A549 (cell line): Measurements from ENCODE around the gene DCTD. TPM values are rescaled to one million over a fixed set of nuclear protein-coding genes. Genes with fewer than 3 reads are reported as not detected.

Source experiments
- ATAC-seq, 2 experiments: fragments of 200-7000 bp in 1 of 2; fragments of >200 bp in 1 of 2; cut with Nextera tagmentation in 1 of 2; cut with Tn5 transposase in 1 of 2; 3 replicates each; pipeline versions ENCODE4 v1.8.0 to v1.9.1; 2018 to 2020; ENCODE audit warnings: mild to moderate bottlenecking in 1 of 2, moderate library complexity in 1 of 2
- CTCF ChIA-PET: fragments of 300-600 bp; sonication (Branson Sonifier 250); formaldehyde crosslinking; extraction: SDS; loops from one replicate; lab custom pipeline; 2021; ENCODE audit warnings: antibody characterized with exemption, inconsistent platforms; lab: Yijun Ruan, JAX
- POLR2A ChIA-PET: fragments of 350-600 bp; formaldehyde crosslinking; extraction: SDS; loops from one replicate; lab custom pipeline; 2021; ENCODE audit warnings: antibody characterized with exemption, inconsistent platforms; lab: Yijun Ruan, JAX
- DNase-seq, 2 experiments: peaks; one replicate each; pipeline versions ENCODE4 v3.0.0 to v3.0.0-alpha.2; 2011 to 2016; ENCODE audit warnings: low read depth in 1 of 2, low spot score in 1 of 2
- FAIRE-seq: peaks from 2 replicates; lab custom pipeline; 2011; peaks lifted over from hg19 to GRCh38; lab: Jason Lieb, UNC
- H3K27ac ChIP-seq, 2 experiments: fragments of >200 bp; sonication (Bioruptor Twin); formaldehyde crosslinking; 3 replicates each; pipeline ENCODE4 v1.5.1; 2016 to 2017
- H3K4me1 ChIP-seq: fragments of >200 bp; sonication (Bioruptor Twin); formaldehyde crosslinking; 3 replicates; pipeline ENCODE4 v1.6.1; 2016
- H3K4me2 ChIP-seq: fragments of >200 bp; sonication (Bioruptor Twin); formaldehyde crosslinking; 3 replicates; pipeline ENCODE4 v1.6.1; 2016
- H3K4me3 ChIP-seq: fragments of >200 bp; sonication (Bioruptor Twin); formaldehyde crosslinking; 3 replicates; pipeline ENCODE4 v1.5.1; 2016
- H3K9me3 ChIP-seq: fragments of >200 bp; sonication (Bioruptor Twin); formaldehyde crosslinking; 3 replicates; pipeline ENCODE4 v1.6.1; 2016
- CBX2 ChIP-seq: fragments of 200-600 bp; sonication (generic); IDR thresholded peaks from 2 replicates; pipeline ENCODE4 v1.6.1; 2016; ENCODE audit warnings: low read depth, mild to moderate bottlenecking, borderline replicate concordance
- CHD2 ChIP-seq: fragments of 150-350 bp; IDR thresholded peaks from 2 replicates; pipeline ENCODE4 v1.6.1; 2014; ENCODE audit warnings: low read length; ENCODE audit not compliant: partially characterized antibody
- EHF ChIP-seq: fragments of 250-450 bp; sonication (Bioruptor Pico); IDR thresholded peaks from 2 replicates; pipeline ENCODE4 v1.5.0; 2020; ENCODE audit warnings: mild to moderate bottlenecking
- EHMT2 ChIP-seq: fragments of 200-600 bp; sonication (generic); IDR thresholded peaks from 2 replicates; pipeline ENCODE4 v1.6.1; 2016; ENCODE audit warnings: antibody characterized with exemption, low read depth, mild to moderate bottlenecking, moderate library complexity
- EP300 ChIP-seq, 2 experiments: fragments of >200 bp; sonication (Bioruptor Twin); formaldehyde crosslinking; IDR thresholded peaks; 2 replicates in 1 of 2; 3 replicates in 1 of 2; pipeline ENCODE4 v1.6.1; 2016 to 2017
- ESRRA ChIP-seq: fragments of 150-350 bp; IDR thresholded peaks from 2 replicates; pipeline ENCODE4 v1.6.1; 2014; ENCODE audit warnings: mild to moderate bottlenecking, low read length, borderline replicate concordance
- FOSB ChIP-seq: fragments of 250-450 bp; sonication (Bioruptor Pico); IDR thresholded peaks from 2 replicates; pipeline ENCODE4 v1.5.0; 2020; ENCODE audit warnings: mild to moderate bottlenecking, moderate library complexity
- GATA3 ChIP-seq: IDR thresholded peaks from 2 replicates; pipeline ENCODE4 v1.6.1; 2012; ENCODE audit warnings: borderline replicate concordance
- HDAC2 ChIP-seq: fragments of 200-600 bp; sonication (generic); IDR thresholded peaks from 2 replicates; pipeline ENCODE4 v1.6.1; 2016
- HOXA7 ChIP-seq: fragments of 250-450 bp; sonication (Bioruptor Pico); IDR thresholded peaks from 2 replicates; pipeline ENCODE4 v1.5.0; 2020; ENCODE audit warnings: mild to moderate bottlenecking, moderate library complexity
- HOXB5 ChIP-seq: fragments of 250-450 bp; sonication (Bioruptor Pico); IDR thresholded peaks from 2 replicates; pipeline ENCODE4 v1.5.0; 2020; ENCODE audit warnings: mild to moderate bottlenecking, moderate library complexity
- KDM5A ChIP-seq: fragments of 200-600 bp; sonication (generic); IDR thresholded peaks from 2 replicates; pipeline ENCODE4 v1.6.1; 2016; ENCODE audit warnings: antibody characterized with exemption, mild to moderate bottlenecking
- MAZ ChIP-seq: fragments of 150-350 bp; IDR thresholded peaks from 2 replicates; pipeline ENCODE4 v1.6.1; 2014; ENCODE audit warnings: antibody characterized with exemption, low read depth, low read length, borderline replicate concordance
- NFE2L2 ChIP-seq: fragments of 150-350 bp; conservative IDR thresholded peaks from 2 replicates; pipeline ENCODE4 v1.6.1; 2014; ENCODE audit warnings: low read length
- POLR2A ChIP-seq: IDR thresholded peaks from 2 replicates; pipeline ENCODE4 v1.6.1; 2012; ENCODE audit warnings: mild to moderate bottlenecking, low read length
- RAD21 ChIP-seq, 2 experiments: fragments of >200 bp in 1 of 2; sonication (Bioruptor Twin) in 1 of 2; formaldehyde crosslinking in 1 of 2; IDR thresholded peaks in 1 of 2; conservative IDR thresholded peaks in 1 of 2; 2 replicates in 1 of 2; 3 replicates in 1 of 2; pipeline ENCODE4 v1.6.1; 2012 to 2018; ENCODE audit warnings: inconsistent platforms in 1 of 2
- RARB ChIP-seq: fragments of 250-450 bp; sonication (Bioruptor Pico); IDR thresholded peaks from 2 replicates; pipeline ENCODE4 v1.8.0; 2021; ENCODE audit warnings: mild to moderate bottlenecking, moderate library complexity
- RFX5 ChIP-seq: fragments of 450-650 bp; IDR thresholded peaks from 2 replicates; pipeline ENCODE4 v1.7.1; 2014; ENCODE audit warnings: antibody characterized with exemption, mild to moderate bottlenecking, moderate library complexity
- SMC3 ChIP-seq: fragments of >200 bp; sonication (Bioruptor Twin); formaldehyde crosslinking; IDR thresholded peaks from 3 replicates; pipeline ENCODE4 v1.6.1; 2018; ENCODE audit warnings: inconsistent platforms
- SREBF2 ChIP-seq: fragments of 450-650 bp; IDR thresholded peaks from 2 replicates; pipeline ENCODE4 v1.6.1; 2014; ENCODE audit warnings: mild to moderate bottlenecking, moderate library complexity
- TP53 ChIP-seq: fragments of 250-450 bp; sonication (Bioruptor Pico); IDR thresholded peaks from 2 replicates; pipeline ENCODE4 v1.5.0; 2021; ENCODE audit warnings: mild to moderate bottlenecking, moderate library complexity
- ZC3H11A ChIP-seq: fragments of 450-650 bp; IDR thresholded peaks from 2 replicates; pipeline ENCODE4 v1.6.1; 2014; ENCODE audit warnings: antibody characterized with exemption, mild to moderate bottlenecking
- ZFP36 ChIP-seq: fragments of 450-650 bp; IDR thresholded peaks from 2 replicates; pipeline ENCODE4 v1.6.1; 2014; ENCODE audit warnings: borderline replicate concordance; ENCODE audit not compliant: partially characterized antibody
- WGBS: methylation state at CpG from one replicate; pipeline ENCODE4 v1.1.6; 2017; ENCODE audit errors: missing lambda C conversion rate; 5-methylcytosine and 5-hydroxymethylcytosine counted together
- polyA plus RNA-seq, 4 experiments: library from polyadenylated mRNA; depleted of rRNA in 3 of 4; stranded (reverse); fragments of >200 nt; fragmentation: RNase III in 1 of 4; extraction: RNeasy Plus Mini Kit Qiagen cat#74134 plus additional on column Dnase treatment in 1 of 4; gene quantifications; 2 replicates in 3 of 4; 3 replicates in 1 of 4; pipeline ENCODE4 v1.2.3, GENCODE V29; 2011 to 2017
- TF ChIP-seq, protein P1 (sequence below): fragments of >200 bp; sonication (Bioruptor Twin); formaldehyde crosslinking; IDR thresholded peaks from 3 replicates; pipeline ENCODE4 v1.5.1; 2016
- TF ChIP-seq, protein P2 (sequence below): IDR thresholded peaks from 2 replicates; pipeline ENCODE4 v1.6.1; 2012; ENCODE audit warnings: low read depth, borderline replicate concordance
- TF ChIP-seq, protein P3 (sequence below): fragments of 150-350 bp; IDR thresholded peaks from 2 replicates; pipeline ENCODE4 v1.6.1; 2014; ENCODE audit warnings: low read depth, mild to moderate bottlenecking, low read length
- TF ChIP-seq, protein P4 (sequence below): IDR thresholded peaks from 2 replicates; pipeline ENCODE4 v1.6.1; 2012

DCTD gene
- polyA plus RNA-seq, 2 of the 4 experiments (the other 2 are of a cell fraction): 74.4 to 112 TPM

DNA sequence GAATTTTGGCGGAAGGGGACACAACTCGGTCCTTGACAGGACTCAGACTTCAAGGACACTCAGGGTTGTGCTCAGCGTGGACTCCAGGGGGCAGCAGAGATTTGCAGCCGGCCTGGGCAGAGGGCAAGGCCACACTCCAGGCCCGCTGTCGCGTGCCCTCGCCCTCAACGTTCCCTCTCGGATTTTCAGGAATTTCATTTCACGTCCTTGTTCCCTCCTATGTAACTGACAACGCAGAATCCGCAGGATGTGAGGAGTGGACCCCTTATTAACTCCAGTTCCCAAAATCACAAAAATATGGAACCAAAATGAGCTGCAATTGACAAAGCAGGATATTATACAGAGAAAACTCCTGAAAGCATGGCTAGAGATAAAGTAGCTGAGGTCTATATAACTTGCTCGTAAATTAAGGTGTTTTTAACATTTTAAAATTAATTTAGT is 21.0 kb upstream of the DCTD start:
- H3K9me3 ChIP-seq: no peaks in the 10 kb centered on the region
- ChIA-PET CTCF (interaction anchor here (0.7 to 7.8 kb wide), 39 partner anchors 8 to 470 kb away, joined by 3 to 86 read pairs (median 4); no protein-coding TSS in a partner anchor), POLR2A (interaction anchor here (1.5 kb wide), 1 partner anchor 161 kb away, joined by 3 read pairs; the partner anchor contains the start of gene WWC2)
- peak overlapping the region; percentile 63 for H3K4me2 ChIP-seq
- no peak overlapping the region for H3K4me3 ChIP-seq
- 6% methylated on average over 14 of the region's 14 CpGs for WGBS
- peak overlapping the region in 1 of 2 experiments; percentile 39; a peak in 2 of 6 replicates for H3K27ac ChIP-seq
- H3K4me1 ChIP-seq: no peaks in the 10 kb centered on the region
- no peak for FAIRE-seq
- TF ChIP-seq ZFP36 (no peak), POLR2A (no peak), EP300 (IDR thresholded peaks at IDR 0.05) (no peak), RAD21 (conservative IDR thresholded peaks at IDR 0.05 in 1 of 2, IDR thresholded peaks at IDR 0.05 in 1 of 2) (peak; percentile 90 to 91), SMC3 (peak; percentile 92)
- TF ChIP-seq, protein P1, sequence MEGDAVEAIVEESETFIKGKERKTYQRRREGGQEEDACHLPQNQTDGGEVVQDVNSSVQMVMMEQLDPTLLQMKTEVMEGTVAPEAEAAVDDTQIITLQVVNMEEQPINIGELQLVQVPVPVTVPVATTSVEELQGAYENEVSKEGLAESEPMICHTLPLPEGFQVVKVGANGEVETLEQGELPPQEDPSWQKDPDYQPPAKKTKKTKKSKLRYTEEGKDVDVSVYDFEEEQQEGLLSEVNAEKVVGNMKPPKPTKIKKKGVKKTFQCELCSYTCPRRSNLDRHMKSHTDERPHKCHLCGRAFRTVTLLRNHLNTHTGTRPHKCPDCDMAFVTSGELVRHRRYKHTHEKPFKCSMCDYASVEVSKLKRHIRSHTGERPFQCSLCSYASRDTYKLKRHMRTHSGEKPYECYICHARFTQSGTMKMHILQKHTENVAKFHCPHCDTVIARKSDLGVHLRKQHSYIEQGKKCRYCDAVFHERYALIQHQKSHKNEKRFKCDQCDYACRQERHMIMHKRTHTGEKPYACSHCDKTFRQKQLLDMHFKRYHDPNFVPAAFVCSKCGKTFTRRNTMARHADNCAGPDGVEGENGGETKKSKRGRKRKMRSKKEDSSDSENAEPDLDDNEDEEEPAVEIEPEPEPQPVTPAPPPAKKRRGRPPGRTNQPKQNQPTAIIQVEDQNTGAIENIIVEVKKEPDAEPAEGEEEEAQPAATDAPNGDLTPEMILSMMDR: peak; percentile 73
- TF ChIP-seq, protein P2, sequence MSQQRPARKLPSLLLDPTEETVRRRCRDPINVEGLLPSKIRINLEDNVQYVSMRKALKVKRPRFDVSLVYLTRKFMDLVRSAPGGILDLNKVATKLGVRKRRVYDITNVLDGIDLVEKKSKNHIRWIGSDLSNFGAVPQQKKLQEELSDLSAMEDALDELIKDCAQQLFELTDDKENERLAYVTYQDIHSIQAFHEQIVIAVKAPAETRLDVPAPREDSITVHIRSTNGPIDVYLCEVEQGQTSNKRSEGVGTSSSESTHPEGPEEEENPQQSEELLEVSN: peak; percentile 63; the same call in 1 of the 2 replicates
- TF ChIP-seq, protein P3, sequence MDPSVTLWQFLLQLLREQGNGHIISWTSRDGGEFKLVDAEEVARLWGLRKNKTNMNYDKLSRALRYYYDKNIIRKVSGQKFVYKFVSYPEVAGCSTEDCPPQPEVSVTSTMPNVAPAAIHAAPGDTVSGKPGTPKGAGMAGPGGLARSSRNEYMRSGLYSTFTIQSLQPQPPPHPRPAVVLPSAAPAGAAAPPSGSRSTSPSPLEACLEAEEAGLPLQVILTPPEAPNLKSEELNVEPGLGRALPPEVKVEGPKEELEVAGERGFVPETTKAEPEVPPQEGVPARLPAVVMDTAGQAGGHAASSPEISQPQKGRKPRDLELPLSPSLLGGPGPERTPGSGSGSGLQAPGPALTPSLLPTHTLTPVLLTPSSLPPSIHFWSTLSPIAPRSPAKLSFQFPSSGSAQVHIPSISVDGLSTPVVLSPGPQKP: no peak
- TF ChIP-seq, protein P4, sequence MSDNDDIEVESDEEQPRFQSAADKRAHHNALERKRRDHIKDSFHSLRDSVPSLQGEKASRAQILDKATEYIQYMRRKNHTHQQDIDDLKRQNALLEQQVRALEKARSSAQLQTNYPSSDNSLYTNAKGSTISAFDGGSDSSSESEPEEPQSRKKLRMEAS: peak; percentile 86
- TF ChIP-seq, all 56 proteins: peak for 5
- ATAC-seq (peak; percentile 98 to 100), DNase-seq (peak; percentile 58 to 66)

DNA sequence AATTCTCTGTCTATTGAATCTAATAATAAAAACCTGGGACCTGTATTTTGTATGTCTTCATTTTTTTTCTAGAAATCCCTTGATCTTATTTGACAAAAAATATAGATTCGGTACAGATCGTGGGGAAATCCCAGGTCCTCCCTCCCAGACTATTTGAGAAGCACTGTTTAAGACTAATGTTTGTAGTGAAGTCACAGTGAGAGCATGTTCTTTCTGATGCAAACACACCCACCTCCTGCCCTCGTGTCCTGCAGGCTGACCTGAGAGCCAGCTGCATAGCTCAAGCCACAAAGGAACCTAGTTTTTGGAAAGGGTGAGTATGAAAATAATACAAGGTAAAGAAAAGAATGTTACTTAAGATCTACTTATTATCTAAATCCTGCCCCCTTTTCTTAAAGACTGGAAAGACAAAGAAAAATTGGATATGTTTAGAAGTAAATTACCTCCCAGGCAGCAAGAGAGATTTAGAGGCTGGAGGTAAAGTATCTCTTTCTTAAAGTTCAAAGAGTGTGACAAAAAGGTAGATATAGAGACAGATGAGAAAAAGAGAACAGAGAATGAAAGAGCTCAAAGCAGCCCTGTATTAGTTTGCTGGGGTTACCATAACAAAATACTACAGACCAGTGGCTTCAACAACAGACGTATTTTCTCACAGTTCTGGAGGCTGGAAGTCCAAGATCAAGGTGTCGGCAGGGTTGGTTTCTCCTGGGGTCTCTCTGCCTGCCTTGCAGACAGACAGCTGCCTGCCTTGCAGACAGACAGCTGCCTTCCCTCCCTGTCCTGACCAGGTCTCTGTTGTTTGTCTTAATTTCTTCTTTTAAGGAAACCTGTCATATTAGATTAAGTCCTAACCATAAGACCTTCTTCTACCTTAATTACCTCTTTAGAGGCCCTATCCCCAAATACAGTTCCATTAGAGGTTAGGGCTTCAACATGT is 20.4 kb upstream of the DCTD start:
- TF ChIP-seq ESRRA (no peak), GATA3 (no peak)
- peak; percentile 41 to 62; a peak in 3 of 6 replicates for ATAC-seq
- CTCF ChIA-PET: interaction anchor here (0.6 to 7.8 kb wide), 28 partner anchors 9 to 471 kb away, joined by 3 to 86 read pairs (median 4); no protein-coding TSS in a partner anchor
- WGBS: 6% methylated on average over 5 of the region's 5 CpGs
- H3K4me2 ChIP-seq: peak overlapping the region; percentile 63
- H3K27ac ChIP-seq: no peak overlapping the region
- no peaks in the 10 kb centered on the region for H3K4me1 ChIP-seq
- no peak for FAIRE-seq
- DNase-seq: no peak
- POLR2A ChIA-PET: interaction anchor here (1.5 kb wide), 1 partner anchor 161 kb away, joined by 3 read pairs; the partner anchor contains the start of gene WWC2
- no peaks in the 10 kb centered on the region for H3K9me3 ChIP-seq
- no peak overlapping the region for H3K4me3 ChIP-seq

DNA sequence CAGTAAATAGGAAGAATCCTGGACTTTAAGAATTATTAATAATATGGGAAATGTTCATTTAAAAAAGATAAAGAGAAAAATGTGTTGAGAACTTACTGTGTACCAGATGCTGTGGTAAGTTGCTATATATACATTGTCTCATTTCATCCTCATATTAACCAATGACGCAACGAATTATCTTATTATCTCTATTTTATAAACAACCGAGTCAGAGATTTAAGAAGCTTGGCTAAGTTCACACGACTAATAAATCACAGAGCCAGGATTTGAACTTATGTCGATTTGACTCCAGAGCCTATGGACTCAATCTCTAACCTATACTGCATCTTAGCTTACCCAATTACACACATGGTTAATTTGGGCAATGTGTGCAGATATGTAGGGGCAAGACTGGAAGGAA is 15.5 kb upstream of the DCTD start:
- H3K4me1 ChIP-seq: 0 out of 3 replicates have a peak, but pooled peaks cover 4% of the 10 kb centered on the region
- no peak for TF ChIP-seq HDAC2
- TF ChIP-seq NFE2L2: no peak
- TF ChIP-seq FOSB: no peak
- TF ChIP-seq TP53 (CRISPR knock-in tag): no peak
- no peak for TF ChIP-seq RARB (CRISPR knock-in tag)
- no peak for TF ChIP-seq RFX5
- TF ChIP-seq POLR2A: no peak
- TF ChIP-seq RAD21 (conservative IDR thresholded peaks at IDR 0.05 in 1 of 2, IDR thresholded peaks at IDR 0.05 in 1 of 2): no peak
- no peak for TF ChIP-seq KDM5A
- no peak for TF ChIP-seq EHMT2
- no peak for TF ChIP-seq SREBF2
- no peak for TF ChIP-seq EHF
- TF ChIP-seq MAZ: no peak
- no peak for TF ChIP-seq CHD2
- TF ChIP-seq ZC3H11A: no peak
- TF ChIP-seq HOXA7: no peak
- TF ChIP-seq CBX2: no peak
- TF ChIP-seq HOXB5: no peak
- TF ChIP-seq, all 56 proteins: peak for 0
- DNase-seq: no peak
- ChIA-PET CTCF (interaction anchor here (1.0 kb wide), 1 partner anchor 319 kb away, joined by 3 read pairs; no protein-coding TSS in a partner anchor), POLR2A (no interaction called here)
- Histone ChIP-seq H3K27ac (no peak overlapping the region), H3K4me3 (no peak overlapping the region), H3K4me2 (no peak overlapping the region), H3K9me3 (no peaks in the 10 kb centered on the region)
- no peak for FAIRE-seq
- no peak for ATAC-seq
- WGBS: 70% methylated on average over 5 of the region's 5 CpGs
